Fibroblast of the aortic adventitia (primary cell): ENCODE data around the gene CORO7. TPM values are rescaled to one million over a fixed set of nuclear protein-coding genes. Genes with fewer than 3 reads are reported as not detected.

Experiments
- DNase-seq: peaks from one replicate; pipeline ENCODE4 v3.0.0-alpha.2; 2010; ENCODE audit warnings: low read depth
- H3K4me3 ChIP-seq: 2 replicates; pipeline ENCODE4 v1.5.1; 2011; ENCODE audit warnings: low read depth, mild to moderate bottlenecking, control low read depth, low read length, moderate library complexity
- total RNA-seq: library from RNA; depleted of rRNA; stranded (reverse); fragments of >200 nt; gene quantifications from 2 replicates; pipeline ENCODE4 v1.2.3, GENCODE V29; 2012; ENCODE audit warnings: low replicate concordance
- TF ChIP-seq, protein P1 (sequence below): IDR thresholded peaks from 2 replicates; pipeline ENCODE4 v1.5.1; 2011; ENCODE audit warnings: mild to moderate bottlenecking, low read length, control low read depth, inconsistent platforms; ENCODE audit not compliant: insufficient read depth

CORO7 gene
- total RNA-seq, 1 donor = 16.7 TPM

DNA sequence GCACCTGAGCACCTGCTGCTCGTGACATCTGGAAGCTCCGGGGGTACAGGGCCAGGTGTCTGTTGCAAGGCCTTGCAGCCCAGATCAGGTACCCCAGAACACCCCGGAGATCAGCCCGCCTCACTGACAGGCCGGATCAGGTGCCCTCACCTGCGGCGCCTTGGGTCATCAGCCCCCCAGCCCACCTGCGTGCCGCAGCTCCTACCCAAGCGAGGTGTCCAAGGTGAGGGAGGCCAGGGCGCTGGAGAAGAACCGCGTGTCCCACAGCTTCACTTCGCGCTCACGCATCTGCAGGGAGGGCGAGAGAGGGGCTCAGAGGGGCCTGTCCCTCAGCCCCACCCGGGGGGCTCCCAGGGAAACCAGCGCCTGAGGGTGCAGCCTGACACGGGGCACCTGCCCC, 28.6 kb downstream of the CORO7 start:
- no peak for DNase-seq
- TF ChIP-seq, protein P1, sequence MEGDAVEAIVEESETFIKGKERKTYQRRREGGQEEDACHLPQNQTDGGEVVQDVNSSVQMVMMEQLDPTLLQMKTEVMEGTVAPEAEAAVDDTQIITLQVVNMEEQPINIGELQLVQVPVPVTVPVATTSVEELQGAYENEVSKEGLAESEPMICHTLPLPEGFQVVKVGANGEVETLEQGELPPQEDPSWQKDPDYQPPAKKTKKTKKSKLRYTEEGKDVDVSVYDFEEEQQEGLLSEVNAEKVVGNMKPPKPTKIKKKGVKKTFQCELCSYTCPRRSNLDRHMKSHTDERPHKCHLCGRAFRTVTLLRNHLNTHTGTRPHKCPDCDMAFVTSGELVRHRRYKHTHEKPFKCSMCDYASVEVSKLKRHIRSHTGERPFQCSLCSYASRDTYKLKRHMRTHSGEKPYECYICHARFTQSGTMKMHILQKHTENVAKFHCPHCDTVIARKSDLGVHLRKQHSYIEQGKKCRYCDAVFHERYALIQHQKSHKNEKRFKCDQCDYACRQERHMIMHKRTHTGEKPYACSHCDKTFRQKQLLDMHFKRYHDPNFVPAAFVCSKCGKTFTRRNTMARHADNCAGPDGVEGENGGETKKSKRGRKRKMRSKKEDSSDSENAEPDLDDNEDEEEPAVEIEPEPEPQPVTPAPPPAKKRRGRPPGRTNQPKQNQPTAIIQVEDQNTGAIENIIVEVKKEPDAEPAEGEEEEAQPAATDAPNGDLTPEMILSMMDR = no peak

DNA sequence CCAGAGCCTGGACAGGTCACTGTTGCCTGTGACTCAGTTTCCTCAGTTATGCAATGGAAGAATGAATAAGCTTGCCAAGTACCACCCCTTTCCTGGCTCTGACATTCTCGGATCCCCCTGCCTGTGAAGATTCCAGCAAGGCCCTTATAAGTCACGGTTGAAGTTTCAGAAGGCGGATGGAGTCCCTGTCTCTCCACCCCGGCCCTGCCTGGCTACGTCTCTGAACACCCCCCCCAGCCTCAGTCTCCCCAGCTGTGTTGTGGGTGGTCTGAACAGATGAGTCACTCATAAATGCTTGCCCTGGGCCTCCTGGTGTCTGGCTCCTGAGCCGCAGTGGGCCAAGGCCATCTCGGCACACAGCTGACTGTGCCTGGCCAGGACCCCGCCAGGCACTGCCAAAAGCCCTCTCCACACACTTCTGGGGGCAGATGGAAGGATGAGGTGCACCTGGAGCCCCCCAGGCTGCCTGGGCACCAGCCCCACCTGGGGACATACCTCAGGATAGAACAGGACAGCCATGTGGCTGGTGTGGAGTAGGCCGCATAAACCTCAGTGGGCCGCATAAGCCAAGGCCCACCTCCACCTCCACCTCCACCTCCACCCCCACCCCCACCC, 29.3 kb downstream of the CORO7 start:
- no peak overlapping the region for H3K4me3 ChIP-seq
- TF ChIP-seq, protein P1 = no peak
- DNase-seq = peak; percentile 69

More for the DNA sequence above, 28.6 kb downstream of the CORO7 start:
- no peak overlapping the region for H3K4me3 ChIP-seq

DNA sequence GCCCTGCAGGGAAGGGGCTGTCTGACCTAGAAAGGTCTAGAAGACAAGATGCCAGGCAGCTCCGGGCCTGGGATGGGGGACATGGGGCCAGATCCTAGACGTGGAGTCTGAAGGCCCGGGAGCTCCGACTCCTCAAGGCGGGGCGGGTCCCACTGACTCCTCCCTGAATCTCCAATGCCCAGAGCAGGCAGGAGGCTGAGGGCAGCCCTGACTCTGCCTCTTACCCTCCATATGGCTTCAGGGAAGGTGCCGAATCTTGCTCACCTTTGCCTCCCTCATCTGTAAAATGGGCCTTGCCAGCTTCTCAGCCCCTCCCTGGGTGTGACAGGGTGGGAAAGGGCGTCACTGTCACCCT, 30.0 kb downstream of the CORO7 start:
- no peak overlapping the region for H3K4me3 ChIP-seq
- TF ChIP-seq, protein P1 = no peak
- DNase-seq = peak; percentile 61

DNA sequence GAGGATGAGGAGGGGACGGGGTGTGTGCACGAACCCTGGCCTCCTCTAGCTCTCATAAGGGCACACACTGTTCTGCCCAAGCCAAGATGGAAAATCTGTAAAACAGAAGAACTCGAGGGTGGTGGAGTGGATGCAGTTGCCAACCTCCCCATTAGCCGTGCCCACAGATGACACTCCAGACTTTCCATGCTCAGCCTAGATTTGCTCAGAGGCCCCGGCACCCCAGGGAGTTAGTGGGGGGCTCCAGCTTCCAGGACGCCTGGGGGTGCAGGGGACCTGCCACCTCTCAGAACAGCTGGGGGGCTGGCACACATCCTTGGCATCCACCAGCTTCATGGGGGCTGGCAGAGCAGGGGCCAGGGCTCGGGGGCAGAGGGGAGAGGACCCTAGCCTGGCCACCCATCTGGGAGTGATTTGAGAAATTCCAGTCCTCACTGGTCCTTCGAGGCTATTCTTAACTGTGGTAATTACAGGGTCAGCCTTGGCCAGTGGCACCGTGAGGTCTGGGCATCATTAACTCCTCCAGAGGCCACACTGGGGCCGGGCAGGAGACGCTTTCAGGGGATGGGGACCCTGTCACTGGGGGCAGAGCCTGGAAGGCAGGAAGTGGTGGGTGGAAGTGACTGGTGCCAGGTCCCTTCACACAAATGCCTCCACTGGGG, 30.5 kb downstream of the CORO7 start:
- TF ChIP-seq, protein P1 = no peak
- peak; percentile 42 for DNase-seq
- no peak overlapping the region for H3K4me3 ChIP-seq

DNA sequence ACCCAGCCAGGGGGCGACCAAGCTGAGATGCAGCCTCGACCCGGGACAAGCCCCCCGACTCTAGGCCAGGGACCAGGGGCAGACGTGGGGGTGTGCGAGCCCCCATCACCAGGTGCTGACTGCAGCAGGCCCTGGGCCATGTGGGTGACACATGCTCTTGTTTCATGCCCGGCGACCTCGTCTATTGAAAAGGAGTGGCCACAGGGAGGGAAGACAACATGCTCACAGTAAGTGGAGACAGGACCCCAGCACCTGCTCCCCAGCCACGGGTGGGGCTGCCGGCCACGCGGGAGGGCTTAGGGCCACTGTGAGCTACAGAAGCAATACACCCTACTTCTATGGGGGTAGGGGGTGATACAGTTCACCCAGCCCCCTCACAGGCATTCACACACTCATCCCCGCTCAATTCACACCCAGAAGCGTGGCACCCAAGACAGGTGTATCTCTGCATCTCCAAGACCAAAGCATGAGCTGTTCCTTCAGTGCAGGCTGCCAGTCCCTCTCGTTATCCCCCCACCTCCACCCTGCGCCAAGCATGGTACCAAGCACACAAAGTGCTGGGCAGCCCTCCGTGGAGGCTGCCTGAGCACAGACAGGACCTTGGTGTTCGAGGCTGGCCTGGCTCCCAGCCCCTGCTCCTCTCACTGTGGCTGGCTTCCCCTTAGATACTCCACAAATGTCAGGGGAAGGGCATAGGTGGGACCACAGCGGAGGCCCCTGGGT, 31.2 kb downstream of the CORO7 start:
- TF ChIP-seq, protein P1 = no peak

DNA sequence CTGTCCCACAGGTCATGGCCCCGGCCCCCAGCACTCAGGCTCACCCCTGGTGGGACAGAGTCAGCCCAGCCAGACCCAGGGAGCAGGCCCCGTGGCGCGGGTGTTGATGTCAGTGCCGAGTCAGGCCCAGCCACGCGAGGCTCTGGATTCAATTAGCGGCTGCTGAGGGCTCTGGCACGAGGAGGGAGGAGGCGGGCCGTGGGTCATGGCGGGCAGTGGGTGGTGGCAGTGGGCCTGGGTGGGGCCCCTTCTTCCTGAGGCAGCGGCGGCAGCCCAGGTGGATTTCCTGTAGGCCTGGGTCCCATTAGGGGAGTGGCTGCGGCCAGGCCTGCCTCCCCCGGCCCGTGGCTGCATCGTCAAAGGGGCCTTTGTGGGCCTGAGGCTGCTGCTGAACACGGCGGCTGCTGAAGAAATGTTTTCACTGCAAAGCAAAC, 31.9 kb downstream of the CORO7 start:
- H3K4me3 ChIP-seq = no peak overlapping the region
- TF ChIP-seq, protein P1 = no peak
- DNase-seq = peak; percentile 74

More for the DNA sequence above, 31.2 kb downstream of the CORO7 start:
- no peak overlapping the region for H3K4me3 ChIP-seq
- no peak for DNase-seq
